HG02588 (cell line): ENCODE measurements around the gene TAPT1.
"Not testable (repeated sequence)": the region's sequence is repeated elsewhere in the genome, so short reads cannot be mapped to it uniquely, and the experiment has no call there.

Experiments used
- ATAC-seq: cut with Tn5 transposase; IDR thresholded peaks from one replicate; pipeline ENCODE4 v1.9.1; 2021; ENCODE audit warnings: mild to moderate bottlenecking, moderate library complexity; ENCODE audit not compliant: unreplicated experiment

TAPT1 gene

GRCh38 chr4:16225863-16226815 is at the start of gene TAPT1:
Gene TAPT1 (minus strand): TSS chr4:16226471. CDS start chr4:16226457, 14 bp downstream.
- ATAC-seq: peak; percentile 74

DNA sequence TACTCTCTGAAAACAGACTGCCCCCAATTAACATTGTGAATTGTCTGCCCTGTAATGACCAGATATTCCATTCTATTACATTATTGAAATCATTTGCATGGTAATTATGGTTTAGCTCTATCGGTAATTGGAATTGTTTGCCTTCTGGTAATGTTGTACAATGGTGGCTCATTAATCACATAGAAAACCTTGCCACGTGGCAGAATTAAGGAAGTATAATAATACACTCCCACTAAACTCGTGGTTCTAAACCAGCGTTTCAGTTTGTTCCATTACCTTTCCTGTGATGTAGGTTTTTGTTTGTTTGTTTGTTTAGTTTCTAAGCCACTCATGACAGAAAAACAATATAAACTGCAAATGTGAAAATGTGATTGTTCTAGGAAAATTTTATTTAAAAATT is 45.1 kb upstream of the TAPT1 start:
- no peak for ATAC-seq

GRCh38 chr4:16270454-16271328 is 44.4 kb upstream of the TAPT1 start:
- ATAC-seq: no peak

GRCh38 chr4:16269742-16270453 is 43.6 kb upstream of the TAPT1 start:
- ATAC-seq: not testable (repeated sequence)

DNA sequence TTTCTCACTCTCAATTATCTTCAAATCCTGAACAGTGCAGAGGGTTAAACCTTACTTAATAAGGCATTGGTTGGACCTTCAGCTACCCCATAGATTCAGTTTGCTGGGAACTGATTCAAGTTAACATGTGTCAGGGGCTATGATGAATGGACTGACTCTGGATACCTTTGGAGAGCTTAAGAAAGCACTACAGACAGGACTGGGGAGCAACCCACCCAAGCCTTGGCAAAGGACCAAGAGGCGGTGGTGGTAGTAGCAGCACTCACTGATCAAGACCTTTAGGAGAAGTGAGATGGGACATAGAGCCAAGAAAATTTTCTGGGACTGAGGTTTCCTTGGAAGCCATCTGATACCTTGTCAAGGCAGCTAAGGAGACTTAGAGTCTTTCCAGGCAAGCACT is 43.0 kb upstream of the TAPT1 start:
- no peak for ATAC-seq

DNA sequence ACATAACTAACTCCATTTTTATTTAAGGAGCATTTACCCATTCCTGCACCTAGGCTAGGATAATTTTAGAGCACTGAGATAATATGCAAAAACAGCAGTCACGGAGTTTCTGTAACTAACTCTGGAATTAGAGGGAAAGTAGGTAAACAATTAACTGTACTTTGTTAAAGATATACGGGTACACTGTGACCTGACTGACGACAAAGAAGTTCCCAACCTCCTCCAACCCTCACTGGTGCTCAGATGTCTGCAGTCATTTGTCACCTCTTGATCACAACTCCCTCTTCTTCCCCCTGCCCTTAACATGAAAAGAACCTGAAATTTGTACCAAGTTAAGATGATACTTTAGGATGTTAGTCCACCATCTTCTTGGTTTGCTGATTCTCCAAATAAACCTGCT is 42.0 kb upstream of the TAPT1 start:
- no peak for ATAC-seq

- ATAC-seq: no peak
Observed at GRCh38 chr4:16267639-16268038, 41.4 kb upstream of the TAPT1 start.

GRCh38 chr4:16265820-16266219 is 39.5 kb upstream of the TAPT1 start:
- no peak for ATAC-seq

GRCh38 chr4:16264798-16265197 is 38.5 kb upstream of the TAPT1 start:
- ATAC-seq: no peak

DNA sequence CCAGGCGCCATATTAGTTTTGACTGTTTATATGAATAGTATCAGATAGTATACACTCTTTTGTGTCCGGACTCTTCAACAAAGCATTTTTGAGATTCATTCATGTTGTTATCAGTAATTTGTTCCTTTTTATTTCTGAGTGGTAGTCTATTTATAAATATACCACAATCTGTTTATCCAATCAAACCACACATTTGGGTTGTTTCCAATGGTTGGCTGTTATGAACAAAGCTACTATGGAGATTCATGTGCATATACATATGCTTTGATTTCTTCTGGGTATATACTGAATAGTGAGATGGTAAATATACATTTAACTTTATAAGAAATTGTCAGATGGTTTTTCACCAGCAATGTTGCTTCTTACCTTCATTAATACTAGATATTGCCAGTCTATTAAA is 36.8 kb upstream of the TAPT1 start:
- no peak for ATAC-seq

- ATAC-seq: no peak
Observed at GRCh38 chr4:16262188-16262587, 35.9 kb upstream of the TAPT1 start.

DNA sequence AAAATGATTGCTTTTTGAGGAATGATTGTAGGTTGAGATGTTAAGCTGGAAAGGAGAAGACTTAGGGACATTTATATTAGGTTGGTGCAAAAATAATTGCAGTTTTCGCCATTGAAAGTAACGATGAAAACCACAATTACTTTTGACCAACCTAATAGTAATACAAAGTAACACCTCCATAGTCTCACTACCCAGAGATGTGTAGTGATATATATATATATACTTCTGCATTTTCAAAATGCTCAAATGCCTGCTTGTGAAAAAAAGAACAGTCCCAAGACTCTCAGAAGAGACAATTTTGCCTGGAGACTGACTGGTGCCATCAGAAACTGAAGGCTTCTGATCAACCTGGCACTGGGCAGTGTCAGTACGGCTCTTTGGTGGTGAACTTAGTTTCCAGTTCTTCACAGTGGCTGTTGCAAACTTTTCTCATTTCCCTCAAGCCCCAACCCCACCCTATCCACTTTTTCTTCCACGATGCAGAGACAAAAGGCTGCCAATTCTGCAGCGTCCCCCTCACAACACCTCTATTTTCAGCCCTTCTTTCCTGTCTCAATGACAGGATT is 35.1 kb upstream of the TAPT1 start:
- no peak for ATAC-seq

GRCh38 chr4:16259889-16260246 is 33.6 kb upstream of the TAPT1 start:
- no peak for ATAC-seq

GRCh38 chr4:16259241-16259888 is 33.1 kb upstream of the TAPT1 start:
- ATAC-seq: no peak

DNA sequence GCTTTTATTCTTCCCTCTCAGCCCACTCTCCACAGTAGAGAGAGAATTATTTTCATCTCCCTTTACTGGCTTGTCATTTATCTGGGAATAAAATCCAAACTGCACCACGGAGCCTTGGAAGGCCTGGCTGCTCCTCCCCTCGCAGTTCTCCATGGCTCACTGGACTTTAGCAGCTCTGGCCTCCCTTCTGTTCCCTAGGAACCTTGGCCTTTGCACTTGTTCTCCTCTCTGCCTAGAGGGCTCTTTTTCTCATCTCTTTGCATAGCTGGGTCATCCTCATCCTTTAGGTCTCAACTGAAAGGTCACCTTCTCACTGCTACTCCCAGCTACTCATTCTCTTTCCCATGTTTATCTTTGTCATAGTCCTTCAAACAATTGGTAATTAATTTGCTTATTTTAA is 31.3 kb upstream of the TAPT1 start:
- no peak for ATAC-seq

DNA sequence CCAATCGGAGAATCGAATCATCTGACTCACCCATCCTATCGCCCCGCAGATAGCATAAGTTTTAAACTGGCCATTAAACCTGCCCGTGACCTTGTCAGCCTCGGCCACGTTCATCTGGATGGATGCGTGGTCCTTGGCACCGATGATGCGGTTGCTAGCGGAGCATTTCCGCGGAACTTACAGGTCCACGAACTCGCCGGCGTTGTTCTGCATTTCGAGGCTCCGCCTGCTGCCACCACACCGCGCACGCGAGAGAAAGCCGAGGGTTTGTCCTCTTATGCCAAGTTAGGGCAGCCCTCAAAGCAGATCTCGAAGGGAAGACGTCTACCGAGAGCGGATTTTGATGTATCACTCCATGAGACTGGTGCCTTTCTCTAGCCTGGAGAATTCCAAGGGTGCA is 30.1 kb upstream of the TAPT1 start:
- ATAC-seq: no peak

GRCh38 chr4:16255730-16256129 is 29.5 kb upstream of the TAPT1 start:
- ATAC-seq: no peak

GRCh38 chr4:16253127-16253960 is 27.1 kb upstream of the TAPT1 start:
- ATAC-seq: no peak

- ATAC-seq: no peak
Observed at GRCh38 chr4:16250661-16251365, 24.5 kb upstream of the TAPT1 start.
